ENCODE measurements around the gene CCDC85C.

The CCDC85C gene

GRCh38 chr14:99518441-99519346, 85.3 kb downstream of the CCDC85C start:
- H3K79me2 ChIP-seq (ENCODE audit: control insufficient read depth, insufficient read depth, low read length, unreplicated experiment): no peaks in the 10 kb centered on the region
- H2AFZ ChIP-seq (ENCODE audit: low read length, unreplicated experiment): no peak overlapping the region
- no peak overlapping the region for H3K27ac ChIP-seq (ENCODE audit: low read depth, low read length)
- peaks cover 18% of the 10 kb centered on the region for H3K4me1 ChIP-seq (ENCODE audit: control insufficient read depth, insufficient read depth, low read length, unreplicated experiment)
- no peaks in the 10 kb centered on the region for H3K36me3 ChIP-seq (ENCODE audit: insufficient read depth, low read length)
- no peaks in the 10 kb centered on the region for H3K27me3 ChIP-seq (ENCODE audit: insufficient read depth, low read length)
- no peak overlapping the region for H3K4me3 ChIP-seq (ENCODE audit: low read depth, low read length)

GRCh38 chr14:99517643-99518381, 86.2 kb downstream of the CCDC85C start:
- no peaks in the 10 kb centered on the region for H3K36me3 ChIP-seq (ENCODE audit: insufficient read depth, low read length)
- peaks cover 10% of the 10 kb centered on the region for H3K4me1 ChIP-seq (ENCODE audit: control insufficient read depth, insufficient read depth, low read length, unreplicated experiment)

GRCh38 chr14:99516871-99517642, 87.0 kb downstream of the CCDC85C start:
- Histone ChIP-seq H3K36me3 (ENCODE audit: insufficient read depth, low read length) (no peaks in the 10 kb centered on the region), H3K27ac (ENCODE audit: low read depth, low read length) (no peak overlapping the region), H3K4me1 (ENCODE audit: control insufficient read depth, insufficient read depth, low read length, unreplicated experiment) (peaks cover 2% of the 10 kb centered on the region), H3K27me3 (ENCODE audit: insufficient read depth, low read length) (no peaks in the 10 kb centered on the region), H2AFZ (ENCODE audit: low read length, unreplicated experiment) (no peak overlapping the region), H3K79me2 (ENCODE audit: control insufficient read depth, insufficient read depth, low read length, unreplicated experiment) (no peaks in the 10 kb centered on the region), H3K4me3 (ENCODE audit: low read depth, low read length) (no peak overlapping the region)

More at GRCh38 chr14:99517643-99518381, 86.2 kb downstream of the CCDC85C start:
- Histone ChIP-seq H2AFZ (ENCODE audit: low read length, unreplicated experiment) (no peak overlapping the region), H3K4me3 (ENCODE audit: low read depth, low read length) (no peak overlapping the region), H3K27ac (ENCODE audit: low read depth, low read length) (no peak overlapping the region), H3K27me3 (ENCODE audit: insufficient read depth, low read length) (no peaks in the 10 kb centered on the region), H3K79me2 (ENCODE audit: control insufficient read depth, insufficient read depth, low read length, unreplicated experiment) (no peaks in the 10 kb centered on the region)

DNA sequence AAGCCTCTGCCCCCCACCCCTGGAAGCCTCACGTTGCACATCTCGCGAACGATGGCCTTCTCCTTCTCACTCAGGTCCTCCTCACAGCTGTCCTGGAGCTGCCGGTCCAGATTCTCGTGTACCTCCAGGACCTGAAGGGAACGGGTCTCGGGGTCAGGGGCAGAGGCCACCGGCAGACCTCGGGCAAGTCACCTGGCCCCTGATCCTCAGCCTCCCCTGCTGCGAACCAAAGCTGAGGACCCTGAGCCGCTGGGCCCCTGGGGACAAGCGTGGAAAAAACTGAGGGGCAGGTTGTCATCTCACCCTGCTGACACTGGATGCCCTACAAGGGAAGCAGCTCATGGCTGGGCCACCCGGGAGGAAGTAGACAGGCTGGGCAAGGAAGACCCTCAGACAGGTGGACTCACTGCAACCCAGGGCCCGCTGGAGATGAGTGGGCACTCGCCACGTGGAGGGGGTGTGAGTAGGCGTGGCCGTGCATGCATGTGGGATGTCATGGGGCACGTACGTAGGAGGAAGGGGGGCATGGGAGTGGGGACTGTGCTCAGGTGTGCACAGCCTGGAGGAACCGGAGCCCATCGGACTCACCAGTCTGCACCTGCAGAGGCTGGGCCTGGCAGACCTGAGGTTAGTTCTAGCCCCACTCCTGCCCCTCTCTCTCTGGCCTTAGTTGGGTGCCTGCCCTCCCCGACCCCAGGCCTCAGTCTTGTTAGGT, 87.7 kb downstream of the CCDC85C start:
- H3K36me3 ChIP-seq (ENCODE audit: insufficient read depth, low read length): no peaks in the 10 kb centered on the region; the same call in 1 of the 2 replicates
- no peak overlapping the region for H3K4me3 ChIP-seq (ENCODE audit: low read depth, low read length)
- no peak overlapping the region for H3K27ac ChIP-seq (ENCODE audit: low read depth, low read length)
- H3K27me3 ChIP-seq (ENCODE audit: insufficient read depth, low read length): no peaks in the 10 kb centered on the region
- peaks cover 4% of the 10 kb centered on the region for H3K4me1 ChIP-seq (ENCODE audit: control insufficient read depth, insufficient read depth, low read length, unreplicated experiment)
- H2AFZ ChIP-seq (ENCODE audit: low read length, unreplicated experiment): no peak overlapping the region
- no peaks in the 10 kb centered on the region for H3K79me2 ChIP-seq (ENCODE audit: control insufficient read depth, insufficient read depth, low read length, unreplicated experiment)

DNA sequence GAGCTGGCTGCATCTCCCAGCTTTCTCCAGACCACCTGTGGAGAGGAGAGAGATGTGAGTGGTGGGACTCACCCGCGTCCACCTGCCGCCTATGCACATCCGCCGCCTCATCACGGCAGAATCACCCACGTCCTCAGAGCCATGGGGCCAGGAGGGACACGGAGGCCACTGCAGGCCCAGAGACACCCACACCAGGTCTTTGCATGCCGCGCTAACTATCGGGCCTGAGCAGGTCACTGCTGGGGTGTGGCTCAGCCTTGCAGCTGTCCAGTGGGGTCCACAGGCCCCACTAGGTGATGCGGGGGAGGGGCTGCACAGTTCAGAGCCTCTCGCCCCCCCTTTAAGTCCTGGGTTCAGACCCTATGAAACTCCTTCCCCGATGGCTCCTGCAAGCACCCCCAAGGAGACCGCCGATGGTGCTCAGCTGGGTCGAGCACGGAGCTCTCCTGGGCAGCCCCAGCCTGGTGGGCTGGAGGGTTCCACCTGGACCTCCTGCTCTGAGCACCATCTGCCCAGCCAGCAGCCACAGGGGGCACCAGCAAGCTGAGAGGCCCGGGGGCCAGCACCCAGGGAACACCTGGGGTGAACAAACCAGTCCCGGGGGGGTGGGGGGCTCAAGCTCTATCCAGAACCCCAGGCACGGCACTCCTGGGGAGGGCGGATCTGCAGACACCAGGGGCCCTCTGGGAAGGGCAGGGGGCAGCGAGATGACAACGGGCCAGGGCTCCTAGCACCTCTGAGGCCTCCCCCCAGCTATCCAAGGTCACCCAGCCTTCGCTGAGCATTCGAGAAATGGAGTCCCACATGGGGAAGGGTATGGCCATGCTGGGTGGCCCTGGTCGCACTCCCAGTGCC, 88.5 kb downstream of the CCDC85C start:
- H2AFZ ChIP-seq (ENCODE audit: low read length, unreplicated experiment): no peak overlapping the region
- no peak overlapping the region for H3K27ac ChIP-seq (ENCODE audit: low read depth, low read length)
- no peaks in the 10 kb centered on the region for H3K27me3 ChIP-seq (ENCODE audit: insufficient read depth, low read length)
- no peak overlapping the region for H3K4me3 ChIP-seq (ENCODE audit: low read depth, low read length)
- H3K4me1 ChIP-seq (ENCODE audit: control insufficient read depth, insufficient read depth, low read length, unreplicated experiment): peaks cover 11% of the 10 kb centered on the region
- H3K79me2 ChIP-seq (ENCODE audit: control insufficient read depth, insufficient read depth, low read length, unreplicated experiment): no peaks in the 10 kb centered on the region
- H3K36me3 ChIP-seq (ENCODE audit: insufficient read depth, low read length): no peaks in the 10 kb centered on the region; the same call in 1 of the 2 replicates

DNA sequence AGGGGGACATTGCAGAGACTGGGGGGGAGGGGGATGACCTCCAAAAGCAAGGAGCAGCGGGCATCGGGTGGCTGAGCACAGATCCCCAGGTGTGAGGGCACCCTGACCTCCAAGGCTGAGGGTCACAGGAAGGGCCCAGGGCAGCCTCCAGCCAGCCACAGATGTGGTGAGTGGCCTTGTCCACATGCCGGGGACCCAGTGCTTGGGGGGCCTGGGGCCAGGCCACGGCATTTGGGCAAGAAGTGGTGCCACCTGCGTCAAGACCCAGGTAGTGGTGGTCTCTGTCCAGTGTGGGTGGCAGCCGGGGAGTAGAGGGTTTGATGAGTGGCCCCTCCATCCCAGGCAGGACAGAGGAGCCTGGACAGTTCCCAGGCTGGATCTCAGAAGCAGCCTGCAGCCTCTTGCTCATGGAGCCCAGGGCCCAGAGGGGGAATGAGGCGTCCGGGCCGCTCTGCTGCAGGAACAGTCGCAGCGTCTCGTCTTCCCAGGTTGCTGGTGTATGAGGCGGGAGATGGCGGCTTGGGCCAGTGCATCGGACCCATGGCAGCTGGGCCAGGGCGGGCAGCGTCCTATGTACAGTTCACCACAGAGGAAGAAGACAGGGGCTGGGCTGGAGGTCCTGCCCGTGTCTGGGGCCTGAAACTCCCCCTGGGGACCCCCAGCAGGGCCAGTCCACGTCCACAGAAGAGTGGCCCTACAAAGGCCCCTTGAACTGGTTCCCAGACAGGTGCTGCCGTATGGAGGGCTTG, 89.3 kb downstream of the CCDC85C start:
- no peak overlapping the region for H3K27ac ChIP-seq (ENCODE audit: low read depth, low read length)
- no peaks in the 10 kb centered on the region; the same call in 1 of the 2 replicates for H3K36me3 ChIP-seq (ENCODE audit: insufficient read depth, low read length)
- no peak overlapping the region for H2AFZ ChIP-seq (ENCODE audit: low read length, unreplicated experiment)
- H3K4me3 ChIP-seq (ENCODE audit: low read depth, low read length): no peak overlapping the region
- peaks cover 11% of the 10 kb centered on the region for H3K4me1 ChIP-seq (ENCODE audit: control insufficient read depth, insufficient read depth, low read length, unreplicated experiment)
- no peaks in the 10 kb centered on the region for H3K79me2 ChIP-seq (ENCODE audit: control insufficient read depth, insufficient read depth, low read length, unreplicated experiment)
- no peaks in the 10 kb centered on the region for H3K27me3 ChIP-seq (ENCODE audit: insufficient read depth, low read length)

DNA sequence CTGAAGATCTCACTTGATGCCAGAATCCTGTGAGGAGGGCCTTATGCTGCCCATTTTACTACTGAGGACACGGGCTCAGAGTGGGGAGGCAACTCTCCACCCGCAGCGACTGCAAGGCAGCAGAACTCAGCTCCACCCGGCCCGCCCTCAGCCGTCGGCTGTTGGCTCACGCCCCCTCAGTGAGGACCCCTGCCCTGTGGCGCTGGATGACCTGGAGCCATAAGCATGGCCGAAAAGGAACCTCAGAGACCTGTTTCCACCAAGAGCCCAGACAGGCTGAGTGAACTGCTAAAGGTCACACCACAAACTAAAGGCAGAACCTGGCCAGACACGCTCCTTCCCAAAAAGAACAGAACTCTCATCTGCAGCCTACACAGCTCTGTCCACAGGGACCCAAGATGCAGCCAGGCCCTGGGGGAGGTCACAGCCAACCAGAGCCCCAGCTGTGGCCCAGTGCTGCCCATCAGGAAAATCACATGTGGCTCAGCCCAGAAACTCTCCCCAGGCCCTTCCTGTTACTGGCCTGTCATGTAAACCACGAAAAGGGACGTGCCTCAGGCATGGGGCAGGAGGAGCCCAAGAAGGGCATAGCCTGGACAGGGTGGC, 90.0 kb downstream of the CCDC85C start:
- no peak overlapping the region for H3K27ac ChIP-seq (ENCODE audit: low read depth, low read length)
- H3K4me3 ChIP-seq (ENCODE audit: low read depth, low read length): no peak overlapping the region

GRCh38 chr14:99513183-99513694, 90.8 kb downstream of the CCDC85C start:
- no peak overlapping the region for H2AFZ ChIP-seq (ENCODE audit: low read length, unreplicated experiment)
- H3K36me3 ChIP-seq (ENCODE audit: insufficient read depth, low read length): peaks cover 4% of the 10 kb centered on the region
- H3K4me3 ChIP-seq (ENCODE audit: low read depth, low read length): no peak overlapping the region
- peaks cover 11% of the 10 kb centered on the region for H3K4me1 ChIP-seq (ENCODE audit: control insufficient read depth, insufficient read depth, low read length, unreplicated experiment)
- no peak overlapping the region for H3K27ac ChIP-seq (ENCODE audit: low read depth, low read length)
- no peaks in the 10 kb centered on the region for H3K27me3 ChIP-seq (ENCODE audit: insufficient read depth, low read length)
- H3K79me2 ChIP-seq (ENCODE audit: control insufficient read depth, insufficient read depth, low read length, unreplicated experiment): no peaks in the 10 kb centered on the region

More for the DNA sequence above, 90.0 kb downstream of the CCDC85C start:
- no peak overlapping the region for H2AFZ ChIP-seq (ENCODE audit: low read length, unreplicated experiment)
- H3K4me1 ChIP-seq (ENCODE audit: control insufficient read depth, insufficient read depth, low read length, unreplicated experiment): peaks cover 11% of the 10 kb centered on the region
- no peaks in the 10 kb centered on the region for H3K79me2 ChIP-seq (ENCODE audit: control insufficient read depth, insufficient read depth, low read length, unreplicated experiment)
- H3K27me3 ChIP-seq (ENCODE audit: insufficient read depth, low read length): no peaks in the 10 kb centered on the region
- no peaks in the 10 kb centered on the region; the same call in 1 of the 2 replicates for H3K36me3 ChIP-seq (ENCODE audit: insufficient read depth, low read length)

All from ACC112 (cell line).